ENCODE measurements around the gene TMEM259.

The TMEM259 gene

DNA sequence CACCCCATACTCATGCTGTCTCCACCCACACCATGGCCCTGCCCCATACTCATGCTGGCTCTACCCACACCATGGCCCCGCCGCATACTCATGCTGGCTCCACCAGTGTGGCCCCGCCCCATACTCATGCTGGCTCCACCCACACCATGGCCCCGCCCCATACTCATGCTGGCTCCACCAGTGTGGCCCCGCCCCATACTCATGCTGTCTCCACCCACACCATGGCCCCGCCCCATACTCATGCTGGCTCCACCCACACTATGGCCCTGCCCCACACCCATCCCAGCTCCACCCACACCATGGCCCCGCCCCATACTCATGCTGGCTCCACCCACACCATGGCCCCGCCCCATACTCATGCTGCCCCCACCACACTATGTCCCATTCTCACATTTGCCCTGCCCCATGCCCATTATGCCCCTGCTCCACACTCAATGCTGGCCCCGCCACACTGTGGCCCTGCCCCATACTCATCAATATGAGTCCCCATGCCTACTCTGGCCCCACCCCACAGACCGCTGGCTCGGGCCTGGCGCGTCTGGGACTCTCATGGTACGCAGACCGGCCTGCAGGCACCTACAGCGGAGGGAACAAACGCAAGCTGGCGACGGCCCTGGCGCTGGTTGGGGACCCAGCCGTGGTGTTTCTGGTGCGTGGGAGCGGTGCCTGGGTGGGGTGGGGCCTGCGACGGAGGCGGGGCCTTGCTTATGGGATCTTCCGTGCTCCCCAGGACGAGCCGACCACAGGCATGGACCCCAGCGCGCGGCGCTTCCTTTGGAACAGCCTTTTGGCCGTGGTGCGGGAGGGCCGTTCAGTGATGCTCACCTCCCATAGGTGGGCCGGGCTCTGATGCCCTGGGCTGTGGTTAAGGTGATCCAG is 42.3 kb upstream of the TMEM259 start:
- no peaks in the 10 kb centered on the region for H3K36me3 ChIP-seq (ENCODE audit: insufficient read depth, low read length)
- H3K9me3 ChIP-seq (ENCODE audit: low read length), result no peaks in the 10 kb centered on the region
- H2AFZ ChIP-seq (ENCODE audit: low read depth, low read length), result no peak overlapping the region
- no peak overlapping the region for H3K4me3 ChIP-seq (ENCODE audit: low read length)
- peaks cover 14% of the 10 kb centered on the region for H3K4me1 ChIP-seq (ENCODE audit: insufficient read depth, low read length)
- H3K27me3 ChIP-seq (ENCODE audit: insufficient read depth, low read length), result peaks cover 23% of the 10 kb centered on the region

DNA sequence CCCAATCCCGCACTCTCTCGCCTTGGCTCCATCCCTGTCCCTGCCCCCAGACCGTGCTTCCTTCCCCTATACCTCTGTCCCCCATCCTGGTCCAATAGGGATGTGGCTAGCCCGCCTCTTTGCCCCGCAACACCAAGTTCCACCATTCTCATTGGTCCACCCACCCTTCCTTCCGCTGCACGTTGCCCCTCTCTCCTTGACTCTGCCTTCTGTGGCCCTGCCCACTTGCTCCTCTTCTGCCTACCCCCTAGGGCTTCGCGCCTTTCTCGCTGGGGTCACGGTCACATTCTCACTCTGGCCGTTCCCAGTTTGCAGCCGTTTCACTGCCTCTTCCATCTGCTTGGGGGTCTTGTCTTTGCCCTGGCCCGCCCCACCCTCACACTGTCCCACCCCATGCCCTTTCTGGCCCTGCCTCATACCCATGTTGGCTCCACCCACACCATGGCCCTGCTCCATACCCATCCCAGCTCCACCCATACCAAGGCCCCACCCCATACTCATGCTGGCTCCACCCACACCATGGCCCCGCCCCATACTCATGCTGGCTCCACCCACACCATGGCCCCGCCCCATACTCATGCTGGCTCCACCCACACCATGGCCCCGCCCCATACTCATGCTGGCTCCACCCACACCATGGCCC is 41.6 kb upstream of the TMEM259 start:
- Histone ChIP-seq H3K27me3 (ENCODE audit: insufficient read depth, low read length) (peaks cover 19% of the 10 kb centered on the region), H3K9me3 (ENCODE audit: low read length) (no peaks in the 10 kb centered on the region), H2AFZ (ENCODE audit: low read depth, low read length) (no peak overlapping the region), H3K36me3 (ENCODE audit: insufficient read depth, low read length) (no peaks in the 10 kb centered on the region), H3K4me1 (ENCODE audit: insufficient read depth, low read length) (peaks cover 14% of the 10 kb centered on the region), H3K4me3 (ENCODE audit: low read length) (no peak overlapping the region)

DNA sequence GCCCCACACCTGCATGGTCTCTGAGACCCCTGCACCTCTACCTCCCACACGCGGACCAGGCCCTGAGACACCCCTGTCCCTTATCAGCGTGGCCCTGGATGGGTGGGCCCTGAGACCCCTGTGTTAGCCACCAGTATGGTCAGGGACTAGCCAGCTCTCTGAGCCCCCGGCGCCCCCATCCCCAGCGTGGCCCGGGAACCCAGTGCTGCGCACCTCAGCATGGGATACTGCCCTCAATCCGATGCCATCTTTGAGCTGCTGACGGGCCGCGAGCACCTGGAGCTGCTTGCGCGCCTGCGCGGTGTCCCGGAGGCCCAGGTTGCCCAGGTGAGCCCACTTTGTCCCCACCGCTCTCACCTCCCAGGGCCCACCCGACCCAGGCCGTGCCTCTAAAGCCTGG is 41.1 kb upstream of the TMEM259 start:
- H3K9me3 ChIP-seq (ENCODE audit: low read length), result no peaks in the 10 kb centered on the region
- peaks cover 16% of the 10 kb centered on the region for H3K27me3 ChIP-seq (ENCODE audit: insufficient read depth, low read length)
- no peak overlapping the region for H2AFZ ChIP-seq (ENCODE audit: low read depth, low read length)
- peaks cover 14% of the 10 kb centered on the region for H3K4me1 ChIP-seq (ENCODE audit: insufficient read depth, low read length)
- H3K36me3 ChIP-seq (ENCODE audit: insufficient read depth, low read length), result no peaks in the 10 kb centered on the region
- H3K4me3 ChIP-seq (ENCODE audit: low read length), result no peak overlapping the region

DNA sequence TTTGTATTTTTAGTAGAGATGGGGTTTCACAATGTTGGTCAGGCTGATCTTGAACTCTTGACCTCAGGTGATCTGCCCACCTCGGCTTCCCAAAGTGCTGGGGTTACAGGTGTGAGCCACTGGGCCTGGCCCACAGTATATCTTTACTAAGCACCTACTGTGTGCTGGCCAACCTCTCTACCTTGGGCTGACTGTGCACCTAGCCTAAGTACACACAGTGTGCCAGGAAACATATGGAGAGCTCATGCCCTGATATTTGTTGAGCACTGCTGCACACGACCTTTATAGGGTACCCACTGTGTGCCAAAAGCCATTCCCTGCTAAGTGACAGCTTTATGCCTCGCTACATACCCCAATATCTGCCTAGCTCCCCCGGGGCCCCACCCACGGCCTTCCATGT is 39.8 kb upstream of the TMEM259 start:
- peaks cover 6% of the 10 kb centered on the region for H3K27me3 ChIP-seq (ENCODE audit: insufficient read depth, low read length)
- H3K4me1 ChIP-seq (ENCODE audit: insufficient read depth, low read length), result peaks cover 6% of the 10 kb centered on the region
- H3K36me3 ChIP-seq (ENCODE audit: insufficient read depth, low read length), result no peaks in the 10 kb centered on the region
- H2AFZ ChIP-seq (ENCODE audit: low read depth, low read length), result no peak overlapping the region
- no peak overlapping the region for H3K4me3 ChIP-seq (ENCODE audit: low read length)
- H3K9me3 ChIP-seq (ENCODE audit: low read length), result no peaks in the 10 kb centered on the region

DNA sequence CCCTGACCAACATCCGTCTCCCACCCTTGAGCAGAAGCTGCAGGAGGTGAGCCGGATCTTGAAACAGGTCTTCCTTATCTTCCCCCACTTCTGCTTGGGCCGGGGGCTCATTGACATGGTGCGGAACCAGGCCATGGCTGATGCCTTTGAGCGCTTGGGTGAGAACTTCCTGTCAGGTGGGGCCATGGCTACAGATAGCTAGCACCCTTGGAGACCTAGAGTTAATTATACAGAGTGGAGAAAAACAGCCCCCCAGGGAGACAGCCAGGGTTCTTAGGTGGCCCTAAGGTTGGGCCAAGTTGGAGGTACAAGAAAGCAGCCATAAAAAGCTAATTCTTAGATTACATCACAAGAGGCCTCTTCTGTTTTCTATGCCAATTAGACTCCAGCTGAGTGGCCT is 37.2 kb upstream of the TMEM259 start:
- Histone ChIP-seq H3K9me3 (ENCODE audit: low read length) (no peaks in the 10 kb centered on the region), H2AFZ (ENCODE audit: low read depth, low read length) (no peak overlapping the region), H3K4me3 (ENCODE audit: low read length) (no peak overlapping the region), H3K4me1 (ENCODE audit: insufficient read depth, low read length) (no peaks in the 10 kb centered on the region), H3K36me3 (ENCODE audit: insufficient read depth, low read length) (no peaks in the 10 kb centered on the region), H3K27me3 (ENCODE audit: insufficient read depth, low read length) (no peaks in the 10 kb centered on the region)

DNA sequence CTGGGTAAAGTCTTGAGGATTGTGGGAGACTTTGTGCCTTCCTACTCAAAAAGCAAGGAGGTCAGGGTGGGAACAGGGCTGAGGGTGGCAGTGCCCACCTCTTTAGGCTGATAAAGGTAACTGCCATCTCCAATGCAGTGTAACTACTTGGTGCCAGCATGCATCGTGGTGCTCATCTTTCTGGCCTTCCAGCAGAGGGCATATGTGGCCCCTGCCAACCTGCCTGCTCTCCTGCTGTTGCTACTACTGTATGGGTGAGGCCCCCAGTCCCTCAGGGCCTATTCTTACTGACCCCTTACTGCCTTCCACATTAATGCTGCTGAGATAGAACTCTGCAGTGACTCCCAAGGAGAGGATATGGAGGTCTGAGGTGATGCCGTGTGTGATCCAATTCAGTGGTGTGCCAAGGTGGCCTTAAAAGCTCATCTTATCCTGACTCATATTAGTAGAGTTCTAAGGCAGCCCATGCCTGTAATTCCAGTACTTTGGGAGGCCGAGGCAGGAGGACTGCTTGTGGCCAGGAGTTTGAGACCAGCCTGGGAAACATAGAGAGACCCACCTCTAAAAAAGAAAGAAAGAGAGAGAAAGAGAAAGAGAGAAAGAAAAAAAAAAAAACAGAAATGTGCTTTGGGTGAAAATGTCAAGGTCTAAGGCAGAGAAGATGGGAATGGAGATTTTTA is 36.4 kb upstream of the TMEM259 start:
- Histone ChIP-seq H3K36me3 (ENCODE audit: insufficient read depth, low read length) (no peaks in the 10 kb centered on the region), H3K4me3 (ENCODE audit: low read length) (no peak overlapping the region)

DNA sequence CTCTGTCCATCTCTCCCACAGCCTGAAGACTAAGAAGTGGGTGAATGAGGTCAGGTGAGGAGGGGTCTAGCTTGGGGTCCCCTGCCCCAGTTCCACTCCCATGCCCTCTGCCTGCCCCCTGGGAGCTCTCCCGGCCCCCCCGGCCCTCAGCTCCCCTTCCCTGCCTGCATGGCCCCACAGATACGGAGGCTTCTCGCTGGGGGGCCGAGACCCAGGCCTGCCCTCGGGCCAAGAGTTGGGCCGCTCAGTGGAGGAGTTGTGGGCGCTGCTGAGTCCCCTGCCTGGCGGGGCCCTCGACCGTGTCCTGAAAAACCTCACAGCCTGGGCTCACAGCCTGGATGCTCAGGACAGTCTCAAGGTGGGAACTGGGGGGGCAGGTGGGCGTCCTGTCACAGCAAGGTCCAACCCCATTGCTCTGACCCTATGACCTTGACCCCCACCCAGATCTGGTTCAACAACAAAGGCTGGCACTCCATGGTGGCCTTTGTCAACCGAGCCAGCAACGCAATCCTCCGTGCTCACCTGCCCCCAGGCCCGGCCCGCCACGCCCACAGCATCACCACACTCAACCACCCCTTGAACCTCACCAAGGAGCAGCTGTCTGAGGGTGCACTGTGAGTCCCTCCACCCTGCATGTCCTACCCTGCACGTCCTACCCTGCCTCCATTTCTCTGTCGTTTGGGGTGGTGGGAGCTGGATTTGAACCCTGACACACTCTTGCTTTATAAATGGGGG is 35.1 kb upstream of the TMEM259 start:
- Histone ChIP-seq H3K9me3 (ENCODE audit: low read length) (peaks cover 3% of the 10 kb centered on the region), H2AFZ (ENCODE audit: low read depth, low read length) (no peak overlapping the region), H3K4me3 (ENCODE audit: low read length) (no peak overlapping the region)

More for the DNA sequence above, 36.4 kb upstream of the TMEM259 start:
- Histone ChIP-seq H3K4me1 (ENCODE audit: insufficient read depth, low read length) (no peaks in the 10 kb centered on the region), H2AFZ (ENCODE audit: low read depth, low read length) (no peak overlapping the region), H3K27me3 (ENCODE audit: insufficient read depth, low read length) (no peaks in the 10 kb centered on the region), H3K9me3 (ENCODE audit: low read length) (no peaks in the 10 kb centered on the region)

DNA sequence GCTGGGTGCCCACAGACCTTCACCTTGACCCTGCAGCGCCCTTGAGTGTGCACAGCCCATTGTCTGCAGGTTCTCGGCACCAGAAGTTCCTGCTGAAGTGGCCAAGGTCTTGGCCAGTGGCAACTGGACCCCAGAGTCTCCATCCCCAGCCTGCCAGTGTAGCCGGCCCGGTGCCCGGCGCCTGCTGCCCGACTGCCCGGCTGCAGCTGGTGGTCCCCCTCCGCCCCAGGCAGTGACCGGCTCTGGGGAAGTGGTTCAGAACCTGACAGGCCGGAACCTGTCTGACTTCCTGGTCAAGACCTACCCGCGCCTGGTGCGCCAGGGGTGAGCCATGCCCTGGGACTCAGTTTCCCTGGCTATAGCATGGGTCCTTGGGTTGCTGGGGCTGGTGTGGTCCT is 34.1 kb upstream of the TMEM259 start:
- H3K9me3 ChIP-seq (ENCODE audit: low read length), result peaks cover 3% of the 10 kb centered on the region
- H3K4me1 ChIP-seq (ENCODE audit: insufficient read depth, low read length), result no peaks in the 10 kb centered on the region
- no peaks in the 10 kb centered on the region for H3K36me3 ChIP-seq (ENCODE audit: insufficient read depth, low read length)
- H3K4me3 ChIP-seq (ENCODE audit: low read length), result no peak overlapping the region
- no peak overlapping the region for H2AFZ ChIP-seq (ENCODE audit: low read depth, low read length)
- no peaks in the 10 kb centered on the region for H3K27me3 ChIP-seq (ENCODE audit: insufficient read depth, low read length)

More for the DNA sequence above, 35.1 kb upstream of the TMEM259 start:
- H3K4me1 ChIP-seq (ENCODE audit: insufficient read depth, low read length), result no peaks in the 10 kb centered on the region
- H3K36me3 ChIP-seq (ENCODE audit: insufficient read depth, low read length), result no peaks in the 10 kb centered on the region
- no peaks in the 10 kb centered on the region for H3K27me3 ChIP-seq (ENCODE audit: insufficient read depth, low read length)

DNA sequence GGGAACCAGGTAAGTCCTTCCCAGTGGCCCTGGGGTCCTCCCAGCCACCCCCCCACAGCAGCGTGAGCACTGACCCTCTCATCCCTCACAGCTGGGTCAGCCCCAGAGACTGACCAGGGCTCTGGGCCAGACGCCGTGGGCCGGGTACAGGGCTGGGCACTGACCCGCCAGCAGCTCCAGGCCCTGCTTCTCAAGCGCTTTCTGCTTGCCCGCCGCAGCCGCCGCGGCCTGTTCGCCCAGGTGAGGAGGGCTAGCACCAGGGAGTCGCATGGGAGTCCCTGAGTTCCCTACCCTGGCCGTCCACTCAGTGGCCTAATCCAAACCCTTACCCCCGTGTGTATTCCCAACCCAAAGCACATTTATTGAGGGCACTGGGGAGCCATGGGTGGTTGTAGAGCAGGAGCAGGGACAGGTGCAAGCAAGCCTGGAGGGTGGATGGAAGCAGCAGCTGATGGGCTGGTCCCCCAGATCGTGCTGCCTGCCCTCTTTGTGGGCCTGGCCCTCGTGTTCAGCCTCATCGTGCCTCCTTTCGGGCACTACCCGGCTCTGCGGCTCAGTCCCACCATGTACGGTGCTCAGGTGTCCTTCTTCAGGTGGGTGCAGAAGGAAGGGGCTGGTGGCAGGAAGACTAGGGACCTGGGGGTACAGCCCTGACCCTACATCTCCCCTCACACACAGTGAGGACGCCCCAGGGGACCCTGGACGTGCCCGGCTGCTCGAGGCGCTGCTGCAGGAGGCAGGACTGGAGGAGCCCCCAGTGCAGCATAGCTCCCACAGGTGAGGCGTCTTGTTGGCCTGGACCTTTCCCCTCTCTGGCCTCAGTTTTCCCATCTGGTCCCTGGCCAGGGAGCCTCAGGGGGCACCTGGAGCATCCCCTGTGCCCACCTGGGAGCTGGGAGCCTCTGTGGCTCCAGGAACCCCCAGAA is 33.4 kb upstream of the TMEM259 start:
- Histone ChIP-seq H3K4me1 (ENCODE audit: insufficient read depth, low read length) (no peaks in the 10 kb centered on the region), H3K36me3 (ENCODE audit: insufficient read depth, low read length) (no peaks in the 10 kb centered on the region), H3K9me3 (ENCODE audit: low read length) (peaks cover 3% of the 10 kb centered on the region), H2AFZ (ENCODE audit: low read depth, low read length) (no peak overlapping the region), H3K4me3 (ENCODE audit: low read length) (no peak overlapping the region), H3K27me3 (ENCODE audit: insufficient read depth, low read length) (no peaks in the 10 kb centered on the region)

DNA sequence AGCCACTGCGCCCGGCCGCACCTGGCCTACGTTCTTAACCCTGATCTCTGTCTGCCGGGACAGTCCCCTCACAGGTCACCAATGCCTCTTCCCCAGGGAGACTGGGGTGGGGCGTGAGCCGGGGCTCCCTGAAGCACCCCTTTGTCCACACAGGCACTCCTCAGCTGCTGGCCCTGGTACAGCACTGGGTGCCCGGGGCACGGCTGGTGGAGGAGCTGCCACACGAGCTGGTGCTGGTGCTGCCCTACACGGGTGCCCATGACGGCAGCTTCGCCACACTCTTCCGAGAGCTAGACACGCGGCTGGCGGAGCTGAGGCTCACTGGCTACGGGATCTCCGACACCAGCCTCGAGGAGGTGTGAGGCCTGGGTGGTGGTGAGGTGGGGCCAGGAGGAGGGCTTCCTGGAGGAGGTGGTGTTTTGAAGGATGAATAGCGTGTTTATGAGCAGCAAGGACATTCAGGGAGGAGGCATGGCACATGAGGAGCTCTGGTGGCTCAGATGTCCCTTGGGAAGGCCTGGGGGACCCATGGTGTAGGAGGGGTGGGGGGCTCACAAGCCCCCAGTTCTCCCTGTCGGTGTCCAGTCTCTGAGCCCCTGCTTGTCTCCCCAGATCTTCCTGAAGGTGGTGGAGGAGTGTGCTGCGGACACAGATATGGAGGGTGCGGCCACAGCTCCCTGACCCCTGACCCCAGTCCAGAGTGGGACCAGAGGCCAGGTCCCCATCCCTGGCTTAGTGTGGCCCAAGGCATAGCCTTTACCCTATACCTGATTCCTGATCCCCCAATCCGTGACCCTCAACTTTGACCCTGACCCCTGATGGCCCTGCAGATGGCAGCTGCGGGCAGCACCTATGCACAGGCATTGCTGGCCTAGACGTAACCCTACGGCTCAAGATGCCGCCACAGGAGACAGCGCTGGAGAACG is 32.5 kb upstream of the TMEM259 start:
- H2AFZ ChIP-seq (ENCODE audit: low read depth, low read length), result no peak overlapping the region
- no peak overlapping the region for H3K4me3 ChIP-seq (ENCODE audit: low read length)
- H3K4me1 ChIP-seq (ENCODE audit: insufficient read depth, low read length), result no peaks in the 10 kb centered on the region
- no peaks in the 10 kb centered on the region for H3K36me3 ChIP-seq (ENCODE audit: insufficient read depth, low read length)
- peaks cover 3% of the 10 kb centered on the region for H3K9me3 ChIP-seq (ENCODE audit: low read length)
- H3K27me3 ChIP-seq (ENCODE audit: insufficient read depth, low read length), result no peaks in the 10 kb centered on the region

DNA sequence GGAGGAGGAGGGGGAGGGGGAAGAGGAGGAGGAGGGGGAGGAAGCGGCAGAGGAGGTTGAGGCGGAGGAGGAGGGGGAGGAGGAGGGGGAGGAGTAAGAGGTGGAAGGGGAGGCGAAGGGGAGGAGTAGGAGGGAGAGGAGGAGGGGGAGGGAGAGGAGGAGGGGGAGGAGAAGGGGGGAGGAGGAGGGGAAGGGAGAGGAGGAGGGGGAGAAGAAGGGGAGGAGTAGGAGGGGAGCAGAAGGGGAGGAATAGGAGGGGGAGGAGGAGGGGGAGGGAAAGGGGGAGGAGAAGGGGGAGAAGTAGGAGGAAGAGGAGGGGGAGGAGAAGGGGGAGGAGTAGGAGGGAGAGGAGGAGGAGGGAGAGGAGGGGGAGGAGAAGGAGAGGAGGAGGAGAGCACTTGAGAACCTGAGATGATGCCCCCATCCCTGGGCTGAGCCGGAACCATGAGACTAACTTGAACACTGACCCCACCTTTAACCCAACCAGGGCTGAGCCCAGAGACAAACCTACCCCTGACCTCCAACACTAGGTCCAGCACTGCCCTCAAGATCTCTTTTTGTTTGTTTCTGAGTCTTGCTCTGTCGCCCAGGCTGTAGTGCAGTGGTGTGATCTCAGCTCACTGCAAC is 31.5 kb upstream of the TMEM259 start:
- no peak overlapping the region for H3K4me3 ChIP-seq (ENCODE audit: low read length)
- H2AFZ ChIP-seq (ENCODE audit: low read depth, low read length), result no peak overlapping the region
- no peaks in the 10 kb centered on the region for H3K4me1 ChIP-seq (ENCODE audit: insufficient read depth, low read length)

More for the DNA sequence above, 31.5 kb upstream of the TMEM259 start:
- Histone ChIP-seq H3K27me3 (ENCODE audit: insufficient read depth, low read length) (no peaks in the 10 kb centered on the region), H3K36me3 (ENCODE audit: insufficient read depth, low read length) (no peaks in the 10 kb centered on the region), H3K9me3 (ENCODE audit: low read length) (peaks cover 3% of the 10 kb centered on the region)

Data from neuron (in vitro differentiated cells).